ENCODE measurements around the gene TEKT2. TPM values are rescaled to one million over a fixed set of nuclear protein-coding genes. Genes with fewer than 3 reads are reported as not detected.

Gene TEKT2
- total and polyA plus RNA-seq, 2 experiments from 2014 or later: not detected

DNA sequence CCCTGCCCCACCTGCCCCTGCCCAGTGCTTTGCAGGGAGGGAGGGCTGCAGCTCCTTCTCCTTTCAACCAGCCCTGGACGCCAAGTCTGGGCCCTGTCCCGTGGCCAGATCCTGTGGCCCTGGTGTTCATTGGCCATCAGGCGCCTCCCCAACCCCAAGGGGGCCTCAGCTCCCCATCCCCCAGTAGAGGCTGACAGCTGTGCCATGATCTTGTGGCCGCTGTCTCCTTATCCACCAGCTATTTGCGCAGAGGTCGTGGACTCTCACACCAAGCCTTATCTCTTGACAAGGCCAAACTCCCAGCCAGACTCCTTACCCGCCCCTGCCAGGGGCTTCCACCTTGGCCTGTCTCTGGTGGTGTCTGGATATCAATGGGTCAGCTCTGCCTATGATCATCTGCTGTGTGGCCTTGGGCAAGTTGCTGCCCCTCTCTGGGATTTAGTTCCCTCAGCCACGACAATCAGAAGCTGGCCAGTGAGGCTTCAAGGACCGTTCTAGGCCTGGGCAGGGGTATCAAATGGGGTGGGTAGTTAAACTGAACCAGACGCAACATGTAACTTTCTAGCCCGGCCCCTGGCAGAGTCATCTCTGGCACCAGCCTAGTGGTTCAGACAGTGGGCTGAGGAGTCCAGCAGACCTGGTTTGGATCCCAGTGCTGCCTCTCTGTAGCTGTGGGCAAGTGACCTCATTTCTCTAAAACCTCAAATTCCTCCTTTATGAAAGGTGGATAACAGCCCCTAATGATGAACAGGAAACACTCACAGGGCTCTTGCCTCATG, 44.4 kb downstream of the TEKT2 start:
- 0 out of 2 replicates have a peak, but pooled peaks cover 4% of the 10 kb centered on the region for H3K27me3 ChIP-seq (replicated peaks; ENCODE audit: insufficient read depth)
- no peaks in the 10 kb centered on the region for H3K9me3 ChIP-seq (ENCODE audit: low read depth)
- H2AFZ ChIP-seq: no peak overlapping the region
- peaks cover 17% of the 10 kb centered on the region for H3K4me1 ChIP-seq (ENCODE audit: insufficient read depth)
- 75 to 80% methylated on average over 11 of the region's 11 CpGs for WGBS, 2 experiments (ENCODE audit: low coverage in 1 of 2, low lambda C conversion rate in 2 of 2, missing lambda C conversion rate in 2 of 2)
- H3K79me2 ChIP-seq (ENCODE audit: insufficient read depth): no peaks in the 10 kb centered on the region
- DNase-seq: peak; percentile 92
- no peak overlapping the region for H3K4me3 ChIP-seq
- in situ Hi-C loops (cut with MboI): no loop called here
- peaks cover 15% of the 10 kb centered on the region; the same call in 1 of the 2 replicates for H3F3A ChIP-seq (ENCODE audit: insufficient read depth)
- H3K4me2 ChIP-seq (ENCODE audit: unreplicated experiment): no peak overlapping the region
- no peaks in the 10 kb centered on the region for H3K9me2 ChIP-seq (ENCODE audit: insufficient read depth)
- no peak for TF ChIP-seq EZH2phosphoT487 (IDR thresholded peaks at IDR 0.05; ENCODE audit: insufficient read depth, low read depth)
- no peak for TF ChIP-seq EZH2 (IDR thresholded peaks at IDR 0.05; ENCODE audit: insufficient read depth, poor library complexity, severe bottlenecking)
- H4K20me1 ChIP-seq (ENCODE audit: insufficient read depth): no peaks in the 10 kb centered on the region
- peak overlapping the region; percentile 57 for H3K9ac ChIP-seq
- no peaks in the 10 kb centered on the region for H3K36me3 ChIP-seq (ENCODE audit: low read depth)
- H3K27ac ChIP-seq: peak overlapping the region; percentile 72

DNA sequence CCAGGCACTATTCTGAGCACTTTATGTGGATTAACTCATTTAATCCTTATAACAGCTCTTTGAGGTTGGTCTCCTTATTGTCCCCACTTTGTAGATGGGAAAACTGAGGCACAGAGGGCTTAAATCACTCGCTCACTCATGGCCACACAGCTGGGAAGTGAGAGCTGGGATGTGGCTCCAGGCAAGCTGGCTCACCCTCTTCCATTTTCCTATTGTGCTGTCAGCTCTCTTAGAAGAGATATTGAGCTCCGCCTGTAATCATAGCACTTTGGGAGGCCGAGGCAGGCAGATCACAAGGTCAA, 45.0 kb downstream of the TEKT2 start:
- TF ChIP-seq EZH2 (IDR thresholded peaks at IDR 0.05; ENCODE audit: insufficient read depth, poor library complexity, severe bottlenecking) (no peak), EZH2phosphoT487 (IDR thresholded peaks at IDR 0.05; ENCODE audit: insufficient read depth, low read depth) (no peak)
- in situ Hi-C loops (cut with MboI): no loop called here
- WGBS, 2 experiments (ENCODE audit: low coverage in 1 of 2, low lambda C conversion rate in 2 of 2, missing lambda C conversion rate in 2 of 2): 91 to 95% methylated on average over 3 of the region's 3 CpGs

DNA sequence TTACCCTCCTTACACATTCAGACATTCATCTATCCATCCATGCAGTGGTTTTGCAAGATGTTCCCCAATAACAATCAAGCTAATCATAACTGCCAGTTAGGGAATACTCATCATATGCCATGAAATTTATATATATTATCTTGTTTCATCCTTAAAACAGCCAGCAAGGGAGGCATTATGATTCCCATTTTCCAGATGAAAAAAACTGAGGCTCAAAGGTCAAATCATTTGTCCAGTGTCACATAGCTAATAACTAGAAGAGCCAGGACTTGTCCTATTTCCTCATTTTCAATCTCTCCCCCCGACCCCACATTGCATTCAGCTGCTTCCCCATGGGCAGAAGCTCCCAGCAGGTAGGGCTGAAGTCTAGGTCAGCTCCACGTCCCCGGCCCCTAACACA, 48.1 kb downstream of the TEKT2 start:
- Histone ChIP-seq H3F3A (ENCODE audit: insufficient read depth) (peaks cover 47% of the 10 kb centered on the region), H3K27me3 (replicated peaks; ENCODE audit: insufficient read depth) (no peaks in the 10 kb centered on the region), H3K9ac (no peak overlapping the region), H4K20me1 (ENCODE audit: insufficient read depth) (no peaks in the 10 kb centered on the region), H3K27ac (no peak overlapping the region), H3K36me3 (ENCODE audit: low read depth) (no peaks in the 10 kb centered on the region), H3K4me1 (ENCODE audit: insufficient read depth) (peaks cover 51% of the 10 kb centered on the region), H3K9me3 (ENCODE audit: low read depth) (no peaks in the 10 kb centered on the region), H3K4me3 (no peak overlapping the region), H3K79me2 (ENCODE audit: insufficient read depth) (peaks cover 2% of the 10 kb centered on the region), H3K4me2 (ENCODE audit: unreplicated experiment) (no peak overlapping the region), H2AFZ (no peak overlapping the region), H3K9me2 (ENCODE audit: insufficient read depth) (no peaks in the 10 kb centered on the region)
- TF ChIP-seq EZH2 (IDR thresholded peaks at IDR 0.05; ENCODE audit: insufficient read depth, poor library complexity, severe bottlenecking): no peak
- 98 to 100% methylated on average over 3 of the region's 3 CpGs for WGBS, 2 experiments (ENCODE audit: low coverage in 1 of 2, low lambda C conversion rate in 2 of 2, missing lambda C conversion rate in 2 of 2)
- in situ Hi-C loops (cut with MboI): no loop called here
- no peak for DNase-seq

More for the DNA sequence above, 45.0 kb downstream of the TEKT2 start:
- peaks cover 17% of the 10 kb centered on the region; the same call in 1 of the 2 replicates for H3F3A ChIP-seq (ENCODE audit: insufficient read depth)
- no peaks in the 10 kb centered on the region for H3K9me3 ChIP-seq (ENCODE audit: low read depth)
- H3K4me3 ChIP-seq: no peak overlapping the region
- H2AFZ ChIP-seq: no peak overlapping the region
- H3K27ac ChIP-seq: peak overlapping the region; percentile 72
- no peaks in the 10 kb centered on the region for H3K36me3 ChIP-seq (ENCODE audit: low read depth)
- no peaks in the 10 kb centered on the region for H4K20me1 ChIP-seq (ENCODE audit: insufficient read depth)
- H3K79me2 ChIP-seq (ENCODE audit: insufficient read depth): no peaks in the 10 kb centered on the region
- no peak overlapping the region for H3K4me2 ChIP-seq (ENCODE audit: unreplicated experiment)
- DNase-seq: no peak
- no peak overlapping the region for H3K9ac ChIP-seq
- H3K4me1 ChIP-seq (ENCODE audit: insufficient read depth): peaks cover 21% of the 10 kb centered on the region
- no peaks in the 10 kb centered on the region for H3K9me2 ChIP-seq (ENCODE audit: insufficient read depth)
- 0 out of 2 replicates have a peak, but pooled peaks cover 4% of the 10 kb centered on the region for H3K27me3 ChIP-seq (replicated peaks; ENCODE audit: insufficient read depth)

DNA sequence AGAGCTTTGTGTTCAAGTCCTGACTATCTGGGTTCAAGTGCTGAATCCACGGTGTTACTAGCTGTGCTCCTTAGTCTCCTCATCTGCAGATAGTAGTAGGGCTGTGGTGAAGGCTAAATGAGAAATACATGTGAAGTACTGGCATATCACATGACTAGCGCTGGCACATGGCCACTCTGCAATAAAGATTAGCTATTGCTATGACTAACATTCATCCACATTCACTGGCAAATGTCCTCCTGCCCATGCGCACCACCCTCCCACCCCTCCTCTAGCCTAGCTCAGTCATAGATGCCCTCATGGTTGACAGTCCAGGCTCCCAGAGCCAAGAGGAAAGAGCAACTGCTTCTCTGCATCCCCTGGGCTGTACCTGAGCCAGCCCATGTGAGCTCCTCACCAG, 49.6 kb downstream of the TEKT2 start:
- Histone ChIP-seq H3K9me2 (ENCODE audit: insufficient read depth) (no peaks in the 10 kb centered on the region), H3K9me3 (ENCODE audit: low read depth) (no peaks in the 10 kb centered on the region), H3K4me3 (no peak overlapping the region), H3K36me3 (ENCODE audit: low read depth) (peaks cover 5% of the 10 kb centered on the region; the same call in 1 of the 2 replicates), H2AFZ (0 out of 2 replicates have a peak overlapping the region, but pooled peaks have one; percentile 14), H3K27me3 (replicated peaks; ENCODE audit: insufficient read depth) (no peaks in the 10 kb centered on the region), H3K4me2 (ENCODE audit: unreplicated experiment) (peak overlapping the region; percentile 33), H3K27ac (peak overlapping the region; percentile 86), H4K20me1 (ENCODE audit: insufficient read depth) (no peaks in the 10 kb centered on the region), H3K4me1 (ENCODE audit: insufficient read depth) (peaks cover 54% of the 10 kb centered on the region), H3K79me2 (ENCODE audit: insufficient read depth) (peaks cover 17% of the 10 kb centered on the region), H3F3A (ENCODE audit: insufficient read depth) (peaks cover 52% of the 10 kb centered on the region), H3K9ac (peak overlapping the region; percentile 53)
- DNase-seq: peak; percentile 99
- 17 to 19% methylated on average over 3 of the region's 3 CpGs for WGBS, 2 experiments (ENCODE audit: low coverage in 1 of 2, low lambda C conversion rate in 2 of 2, missing lambda C conversion rate in 2 of 2)
- TF ChIP-seq EZH2 (IDR thresholded peaks at IDR 0.05; ENCODE audit: insufficient read depth, poor library complexity, severe bottlenecking) (no peak), EZH2phosphoT487 (IDR thresholded peaks at IDR 0.05; ENCODE audit: insufficient read depth, low read depth) (no peak)
- in situ Hi-C loops (cut with MboI): no loop called here

Measured in GM23248 (cell line).